CD4-positive, alpha-beta T cell (primary cell): ENCODE data around the gene APBA2. TPM values are rescaled to one million over a fixed set of nuclear protein-coding genes. Genes with fewer than 3 reads are reported as not detected.

Experiments used
- ATAC-seq: fragments of 200-7000 bp; cut with Tn5 transposase; one replicate; pipeline ENCODE4 v1.10.0; 2022; ENCODE audit warnings: mild to moderate bottlenecking; ENCODE audit not compliant: poor library complexity
- CTCF ChIA-PET: fragments of 350-600 bp; sonication (Branson Sonifier 250); formaldehyde crosslinking; loops from one replicate; lab custom pipeline; 2021; ENCODE audit warnings: antibody characterized with exemption, inconsistent platforms; lab: Charles Lee
- POLR2A ChIA-PET: fragments of 350-600 bp; sonication (Branson Sonifier 250); formaldehyde crosslinking; loops from one replicate; lab custom pipeline; 2021; ENCODE audit warnings: antibody characterized with exemption, inconsistent platforms; lab: Charles Lee
- DNase-seq, 14 experiments: peaks; one replicate each; pipeline ENCODE4 v3.0.0-alpha.2; 2013 to 2020; ENCODE audit warnings: mixed read lengths in 2 of 14
- H3K27ac ChIP-seq, 2 donors: one replicate each; pipeline versions ENCODE4 v1.5.1 to v1.7.0; 2013; ENCODE audit warnings: low read length in 2 of 2, low read depth in 1 of 2, mild to moderate bottlenecking in 1 of 2
- H3K27me3 ChIP-seq, 2 experiments: 1 replicate in 1 of 2; 2 replicates in 1 of 2; pipeline versions ENCODE4 v1.6.1 to v1.7.0; 2013; ENCODE audit warnings: low read length in 2 of 2, control low read depth in 1 of 2, mild to moderate bottlenecking in 1 of 2, moderate library complexity in 1 of 2; ENCODE audit not compliant: insufficient read depth in 2 of 2, control insufficient read depth in 1 of 2
- H3K36me3 ChIP-seq: one replicate; pipeline ENCODE4 v1.6.1; 2013; ENCODE audit warnings: low read length, control low read depth; ENCODE audit not compliant: insufficient read depth
- H3K4me1 ChIP-seq: one replicate; pipeline ENCODE4 v1.6.1; 2013; ENCODE audit warnings: low read length, control low read depth; ENCODE audit not compliant: insufficient read depth
- H3K4me3 ChIP-seq: one replicate; pipeline ENCODE4 v1.5.1; 2013; ENCODE audit warnings: mild to moderate bottlenecking, low read length, moderate library complexity
- H3K9me3 ChIP-seq, 2 experiments: 1 replicate in 1 of 2; 2 replicates in 1 of 2; pipeline versions ENCODE4 v1.6.1 to v1.7.0; 2013; ENCODE audit warnings: low read length in 2 of 2, mild to moderate bottlenecking in 2 of 2, control low read depth in 1 of 2, moderate library complexity in 1 of 2; ENCODE audit not compliant: control insufficient read depth in 1 of 2, insufficient read depth in 1 of 2
- H3K27ac Mint-ChIP-seq: one replicate; pipeline ENCODE4 v1.8.0; 2020; ENCODE audit warnings: mixed read lengths
- H3K27me3 Mint-ChIP-seq: one replicate; pipeline ENCODE4 v1.8.0; 2021; ENCODE audit warnings: mixed read lengths
- H3K36me3 Mint-ChIP-seq: one replicate; pipeline ENCODE4 v1.8.0; 2021; ENCODE audit warnings: low read depth, mixed read lengths
- H3K4me1 Mint-ChIP-seq: one replicate; pipeline ENCODE4 v1.8.0; 2021; ENCODE audit warnings: low read depth, mixed read lengths
- H3K4me3 Mint-ChIP-seq: one replicate; pipeline ENCODE4 v1.8.0; 2020; ENCODE audit warnings: mild to moderate bottlenecking, mixed read lengths
- H3K9me3 Mint-ChIP-seq: one replicate; pipeline ENCODE4 v1.8.0; 2020; ENCODE audit warnings: mixed read lengths
- CTCF ChIP-seq: fragments of 200-600 bp; IDR thresholded peaks from one replicate; pipeline ENCODE4 v1.8.0; 2022; ENCODE audit warnings: antibody characterized with exemption, mild to moderate bottlenecking
- intact Hi-C, 2 experiments: fragments of 100-400 bp; cut with DNase I in 1 of 2; cut with micrococcal nuclease in 1 of 2; formaldehyde crosslinking; loops; one replicate each; pipeline versions ENCODE4 v1.15.1 to v1.9.0; 2023 to 2025; cut with DNase I, micrococcal nuclease
- total RNA-seq, 174 experiments: library from RNA in 2 of 174; stranded (reverse) in 2 of 174; gene quantifications; one replicate each; pipeline ENCODE4 v1.2.3 and lab custom pipeline; 2021 to 2026

APBA2 gene
- total RNA-seq, 2 experiments from 2014 or later, result 123 to 126 TPM

- CTCF ChIA-PET, result no interaction called here
- H3K4me3 ChIP-seq, result no peak overlapping the region
- peaks cover 10% of the 10 kb centered on the region for H3K36me3 Mint-ChIP-seq
- no peaks in the 10 kb centered on the region for H3K36me3 ChIP-seq
- ATAC-seq (peak; percentile 29), DNase-seq (peak in 3 of 14 experiments; percentile 20 to 43 (median 42))
- POLR2A ChIA-PET, result interaction anchor here (1.4 kb wide), 3 partner anchors 13 to 34 kb away, joined by 3 read pairs; no protein-coding TSS in a partner anchor
- H3K9me3 Mint-ChIP-seq, result no peaks in the 10 kb centered on the region
- no peak for TF ChIP-seq CTCF
- no peak overlapping the region for H3K27ac ChIP-seq
- H3K4me1 Mint-ChIP-seq, result peaks cover 69% of the 10 kb centered on the region
- H3K4me1 ChIP-seq, result peaks cover 45% of the 10 kb centered on the region
- peak overlapping the region; percentile 83 for H3K27ac Mint-ChIP-seq
- H3K27me3 Mint-ChIP-seq, result no peaks in the 10 kb centered on the region
- no peaks in the 10 kb centered on the region for H3K9me3 ChIP-seq
- peak overlapping the region; percentile 50 for H3K4me3 Mint-ChIP-seq
- intact Hi-C loops, result no loop called here
- no peaks in the 10 kb centered on the region for H3K27me3 ChIP-seq
Observed at GRCh38 chr15:28955160-28955992, 69.6 kb downstream of the APBA2 start.

DNA sequence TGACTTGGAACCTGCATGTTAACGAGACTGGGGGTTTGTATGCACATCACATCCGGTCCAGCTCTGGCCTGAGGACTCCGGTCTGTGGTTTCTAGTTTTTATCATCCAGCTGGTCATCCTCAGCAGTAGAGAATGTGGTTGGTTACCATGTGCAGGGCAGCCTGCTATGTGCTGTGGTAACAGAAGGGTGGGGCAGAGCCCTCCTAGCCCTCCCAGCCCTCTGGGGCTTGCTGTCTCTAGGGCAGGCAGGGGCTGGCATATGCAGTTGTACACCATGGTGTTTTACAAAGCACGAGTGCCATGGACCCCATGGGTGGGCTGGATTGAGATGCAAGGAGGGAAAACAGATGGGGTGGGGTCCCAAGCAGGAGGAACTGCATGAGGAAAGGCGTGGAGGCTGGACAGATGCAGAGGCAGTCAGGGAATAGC is 70.2 kb downstream of the APBA2 start:
- Mint-ChIP-seq H3K4me1 (peaks cover 69% of the 10 kb centered on the region), H3K27ac (peak overlapping the region; percentile 83), H3K36me3 (peaks cover 12% of the 10 kb centered on the region), H3K27me3 (no peaks in the 10 kb centered on the region), H3K4me3 (no peak overlapping the region), H3K9me3 (no peaks in the 10 kb centered on the region)
- H3K4me3 ChIP-seq, result no peak overlapping the region
- DNase-seq, result no peak
- ChIA-PET CTCF (no interaction called here), POLR2A (interaction anchor here (1.4 kb wide), 3 partner anchors 13 to 35 kb away, joined by 3 read pairs; no protein-coding TSS in a partner anchor)
- no peaks in the 10 kb centered on the region for H3K9me3 ChIP-seq
- intact Hi-C loops, result no loop called here
- no peaks in the 10 kb centered on the region for H3K36me3 ChIP-seq
- H3K4me1 ChIP-seq, result peaks cover 45% of the 10 kb centered on the region
- no peak for TF ChIP-seq CTCF
- H3K27me3 ChIP-seq, result no peaks in the 10 kb centered on the region
- H3K27ac ChIP-seq, result no peak overlapping the region
- ATAC-seq, result no peak

- H3K4me1 ChIP-seq, result peaks cover 45% of the 10 kb centered on the region
- no peaks in the 10 kb centered on the region for H3K36me3 ChIP-seq
- intact Hi-C loops, result no loop called here
- no peaks in the 10 kb centered on the region for H3K9me3 ChIP-seq
- Mint-ChIP-seq H3K36me3 (peaks cover 17% of the 10 kb centered on the region), H3K27ac (peak overlapping the region; percentile 83), H3K9me3 (no peaks in the 10 kb centered on the region), H3K27me3 (no peaks in the 10 kb centered on the region), H3K4me1 (peaks cover 70% of the 10 kb centered on the region), H3K4me3 (no peak overlapping the region)
- H3K4me3 ChIP-seq, result no peak overlapping the region
- ChIA-PET POLR2A (interaction anchor here (1.4 kb wide), 2 partner anchors 18 to 35 kb away, joined by 3 read pairs; no protein-coding TSS in a partner anchor), CTCF (no interaction called here)
- H3K27me3 ChIP-seq, result no peaks in the 10 kb centered on the region
- no peak overlapping the region for H3K27ac ChIP-seq
- DNase-seq (no peak), ATAC-seq (no peak)
- TF ChIP-seq CTCF, result no peak
Observed at GRCh38 chr15:28956491-28956890, 70.7 kb downstream of the APBA2 start.
